GM23338 (cell line): Measurements from ENCODE around the gene DNAI2.

Experiments
- CREB1 ChIP-seq: fragments of 250-450 bp; sonication (Bioruptor Pico); IDR thresholded peaks from 2 replicates; pipeline ENCODE4 v1.5.0; 2020; ENCODE audit warnings: low read depth, mild to moderate bottlenecking, moderate library complexity
- EZH2 ChIP-seq: fragments of 200-600 bp; sonication (generic); IDR thresholded peaks from one replicate; pipeline ENCODE4 v1.8.0; 2017; ENCODE audit warnings: antibody characterized with exemption, mild to moderate bottlenecking, low read depth; ENCODE audit not compliant: unreplicated experiment
- EZH2phosphoT487 ChIP-seq: fragments of 200-600 bp; sonication (generic); IDR thresholded peaks from one replicate; pipeline ENCODE4 v1.8.1; 2018; ENCODE audit warnings: antibody characterized with exemption; ENCODE audit not compliant: unreplicated experiment
- JUNB ChIP-seq: IDR thresholded peaks from one replicate; pipeline ENCODE4 v1.6.1; 2016; ENCODE audit warnings: antibody characterized with exemption; ENCODE audit not compliant: unreplicated experiment
- POLR2AphosphoS5 ChIP-seq: IDR thresholded peaks from 2 replicates; pipeline ENCODE4 v1.6.1; 2016; ENCODE audit warnings: antibody characterized with exemption, low read depth
- ZNF114 ChIP-seq: fragments of 250-450 bp; sonication (Bioruptor Pico); IDR thresholded peaks from 2 replicates; pipeline ENCODE4 v1.5.0; 2020; ENCODE audit warnings: mild to moderate bottlenecking, moderate library complexity
- ZNF331 ChIP-seq: fragments of 250-450 bp; sonication (Bioruptor Pico); IDR thresholded peaks from 2 replicates; pipeline ENCODE4 v1.5.0; 2020; ENCODE audit warnings: low read depth, mild to moderate bottlenecking, moderate library complexity
- TF ChIP-seq, protein P1 (sequence below), 2 experiments: fragments of 200-600 bp in 1 of 2; sonication (generic) in 1 of 2; conservative IDR thresholded peaks; 2 replicates each; pipeline versions ENCODE4 v1.5.1 to v1.6.1; 2016 to 2017; ENCODE audit warnings: antibody characterized with exemption in 2 of 2, low read depth in 2 of 2, mild to moderate bottlenecking in 2 of 2, moderate library complexity in 1 of 2
- TF ChIP-seq, protein P2 (sequence below): IDR thresholded peaks from 2 replicates; pipeline ENCODE4 v1.6.1; 2016; ENCODE audit warnings: antibody characterized with exemption

DNA sequence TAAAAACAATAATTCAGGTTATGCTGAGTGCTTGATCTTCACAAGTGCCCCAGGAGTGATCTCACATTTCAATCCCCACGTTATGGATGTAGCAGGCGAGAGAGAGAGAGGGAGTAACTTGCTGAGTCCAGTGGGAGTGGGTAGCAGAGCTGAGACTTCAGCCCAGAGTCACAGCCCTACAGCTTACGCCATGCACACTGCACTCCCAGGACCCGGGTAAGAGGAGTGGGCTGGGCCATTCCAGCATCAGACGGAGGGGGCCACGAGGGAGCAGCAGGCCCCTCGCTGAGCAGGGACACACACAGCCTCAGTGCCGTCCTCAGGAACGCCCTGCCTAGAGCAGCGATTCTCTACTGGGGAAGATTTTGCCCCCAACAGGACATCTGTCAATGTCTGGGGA, 42.2 kb downstream of the DNAI2 start:
- TF ChIP-seq, protein P1, sequence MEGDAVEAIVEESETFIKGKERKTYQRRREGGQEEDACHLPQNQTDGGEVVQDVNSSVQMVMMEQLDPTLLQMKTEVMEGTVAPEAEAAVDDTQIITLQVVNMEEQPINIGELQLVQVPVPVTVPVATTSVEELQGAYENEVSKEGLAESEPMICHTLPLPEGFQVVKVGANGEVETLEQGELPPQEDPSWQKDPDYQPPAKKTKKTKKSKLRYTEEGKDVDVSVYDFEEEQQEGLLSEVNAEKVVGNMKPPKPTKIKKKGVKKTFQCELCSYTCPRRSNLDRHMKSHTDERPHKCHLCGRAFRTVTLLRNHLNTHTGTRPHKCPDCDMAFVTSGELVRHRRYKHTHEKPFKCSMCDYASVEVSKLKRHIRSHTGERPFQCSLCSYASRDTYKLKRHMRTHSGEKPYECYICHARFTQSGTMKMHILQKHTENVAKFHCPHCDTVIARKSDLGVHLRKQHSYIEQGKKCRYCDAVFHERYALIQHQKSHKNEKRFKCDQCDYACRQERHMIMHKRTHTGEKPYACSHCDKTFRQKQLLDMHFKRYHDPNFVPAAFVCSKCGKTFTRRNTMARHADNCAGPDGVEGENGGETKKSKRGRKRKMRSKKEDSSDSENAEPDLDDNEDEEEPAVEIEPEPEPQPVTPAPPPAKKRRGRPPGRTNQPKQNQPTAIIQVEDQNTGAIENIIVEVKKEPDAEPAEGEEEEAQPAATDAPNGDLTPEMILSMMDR (conservative IDR thresholded peaks at IDR 0.05; ENCODE audit: low read depth in 2 of 2) = no peak
- TF ChIP-seq EZH2phosphoT487 (no peak), EZH2 (no peak), JUNB (no peak), POLR2AphosphoS5 (no peak), CREB1 (CRISPR knock-in tag) (no peak), ZNF331 (no peak), ZNF114 (CRISPR knock-in tag) (no peak)
- TF ChIP-seq, protein P2, sequence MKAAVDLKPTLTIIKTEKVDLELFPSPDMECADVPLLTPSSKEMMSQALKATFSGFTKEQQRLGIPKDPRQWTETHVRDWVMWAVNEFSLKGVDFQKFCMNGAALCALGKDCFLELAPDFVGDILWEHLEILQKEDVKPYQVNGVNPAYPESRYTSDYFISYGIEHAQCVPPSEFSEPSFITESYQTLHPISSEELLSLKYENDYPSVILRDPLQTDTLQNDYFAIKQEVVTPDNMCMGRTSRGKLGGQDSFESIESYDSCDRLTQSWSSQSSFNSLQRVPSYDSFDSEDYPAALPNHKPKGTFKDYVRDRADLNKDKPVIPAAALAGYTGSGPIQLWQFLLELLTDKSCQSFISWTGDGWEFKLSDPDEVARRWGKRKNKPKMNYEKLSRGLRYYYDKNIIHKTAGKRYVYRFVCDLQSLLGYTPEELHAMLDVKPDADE = no peak
